KMS-11 (cell line): ENCODE measurements around the gene ERFE.

Experiments used
- H2AFZ ChIP-seq: fragments of 200-600 bp; sonication (generic); 2 replicates; pipeline ENCODE4 v1.6.1; 2016; ENCODE audit warnings: antibody characterized with exemption, mixed run types, low read depth
- H3K27ac ChIP-seq: fragments of 200-600 bp; sonication (generic); 2 replicates; pipeline ENCODE4 v1.6.1; 2016; ENCODE audit warnings: mild to moderate bottlenecking, mixed run types
- H3K27me3 ChIP-seq: fragments of 200-600 bp; sonication (generic); 2 replicates; pipeline ENCODE4 v1.6.1; 2017; ENCODE audit warnings: mild to moderate bottlenecking, low read depth, mixed run types, moderate library complexity; ENCODE audit not compliant: insufficient read depth
- H3K36me3 ChIP-seq: fragments of 200-600 bp; sonication (generic); 2 replicates; pipeline ENCODE4 v1.6.1; 2017; ENCODE audit warnings: mild to moderate bottlenecking, mixed run types; ENCODE audit not compliant: insufficient read depth
- H3K4me1 ChIP-seq: fragments of 200-600 bp; sonication (generic); 2 replicates; pipeline ENCODE4 v1.6.1; 2016; ENCODE audit warnings: mild to moderate bottlenecking, low read depth, mixed run types; ENCODE audit not compliant: poor library complexity, severe bottlenecking
- H3K4me2 ChIP-seq: fragments of 200-600 bp; sonication (generic); 2 replicates; pipeline ENCODE4 v1.7.0; 2016; ENCODE audit warnings: mild to moderate bottlenecking, mixed run types
- H3K4me3 ChIP-seq: fragments of 200-600 bp; sonication (generic); IDR thresholded peaks from 2 replicates; pipeline ENCODE4 v1.6.1; 2017; ENCODE audit warnings: low read depth, low read length, mixed read lengths; ENCODE audit not compliant: insufficient read depth
- H3K79me2 ChIP-seq: fragments of 200-600 bp; sonication (generic); 2 replicates; pipeline ENCODE4 v1.6.1; 2016; ENCODE audit warnings: low read depth, mixed run types; ENCODE audit not compliant: insufficient read depth
- H3K9ac ChIP-seq: fragments of 200-600 bp; sonication (generic); 2 replicates; pipeline ENCODE4 v1.6.1; 2016; ENCODE audit warnings: mild to moderate bottlenecking, mixed run types
- H4K20me1 ChIP-seq: fragments of 200-600 bp; sonication (generic); 2 replicates; pipeline ENCODE4 v1.6.1; 2016; ENCODE audit warnings: mild to moderate bottlenecking, mixed run types; ENCODE audit not compliant: insufficient read depth
- TF ChIP-seq, protein P1 (sequence below): fragments of 200-600 bp; sonication (generic); conservative IDR thresholded peaks from 2 replicates; pipeline ENCODE4 v1.6.1; 2017; ENCODE audit warnings: low read depth, mild to moderate bottlenecking, antibody characterized with exemption, low read length, moderate library complexity, mixed read lengths

The ERFE gene

DNA sequence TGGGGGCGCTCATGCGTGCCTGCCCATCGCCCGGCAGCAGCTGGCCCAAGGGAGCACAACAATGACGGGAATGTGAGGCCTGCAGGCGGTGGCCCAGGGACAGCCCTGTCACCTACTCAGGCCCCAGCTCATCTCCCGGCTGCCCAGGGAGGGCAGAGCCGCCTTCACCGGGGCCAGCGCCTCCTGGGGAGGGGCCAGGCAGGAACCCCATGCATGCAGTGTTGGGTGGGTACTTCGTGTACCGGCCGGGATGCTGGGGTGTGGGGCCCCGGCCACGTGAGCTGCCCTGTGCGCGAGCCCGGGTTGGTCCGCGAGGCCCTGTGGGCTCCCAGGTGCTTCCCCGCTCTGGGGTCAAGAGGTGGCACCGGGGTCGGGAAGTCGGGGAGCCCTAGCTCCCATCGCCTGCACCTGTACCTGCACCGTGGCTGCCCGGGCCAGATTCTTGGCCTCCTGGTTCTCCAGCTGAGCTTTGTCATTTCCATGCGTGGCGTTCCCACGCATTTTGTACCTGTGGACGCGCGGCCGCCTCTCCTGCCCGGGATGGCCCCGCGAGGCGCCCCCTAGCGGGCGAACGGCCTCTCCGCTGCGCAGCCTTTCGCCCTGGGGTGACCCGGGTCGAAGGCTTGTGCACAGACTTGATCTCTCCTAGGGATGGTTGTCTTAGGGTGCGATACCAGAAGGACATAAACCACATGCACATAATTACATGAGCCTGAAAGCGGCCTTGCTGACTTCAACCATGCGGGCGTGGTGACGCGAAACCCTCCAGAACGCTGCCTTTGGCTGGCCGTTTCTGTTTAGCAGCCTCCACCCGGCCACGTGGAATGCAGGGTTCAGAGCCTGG lies 19.4 kb upstream of the ERFE start:
- Histone ChIP-seq H3K27me3 (no peaks in the 10 kb centered on the region), H3K9ac (peak overlapping the region; percentile 9; the same call in 1 of the 2 replicates), H3K4me2 (peak overlapping the region; percentile 45; the same call in 1 of the 2 replicates), H3K27ac (no peak overlapping the region), H3K36me3 (no peaks in the 10 kb centered on the region), H3K4me3 (no peak overlapping the region), H3K79me2 (no peaks in the 10 kb centered on the region), H2AFZ (peak overlapping the region; percentile 64), H3K4me1 (peaks cover 4% of the 10 kb centered on the region), H4K20me1 (no peaks in the 10 kb centered on the region)
- TF ChIP-seq, protein P1, sequence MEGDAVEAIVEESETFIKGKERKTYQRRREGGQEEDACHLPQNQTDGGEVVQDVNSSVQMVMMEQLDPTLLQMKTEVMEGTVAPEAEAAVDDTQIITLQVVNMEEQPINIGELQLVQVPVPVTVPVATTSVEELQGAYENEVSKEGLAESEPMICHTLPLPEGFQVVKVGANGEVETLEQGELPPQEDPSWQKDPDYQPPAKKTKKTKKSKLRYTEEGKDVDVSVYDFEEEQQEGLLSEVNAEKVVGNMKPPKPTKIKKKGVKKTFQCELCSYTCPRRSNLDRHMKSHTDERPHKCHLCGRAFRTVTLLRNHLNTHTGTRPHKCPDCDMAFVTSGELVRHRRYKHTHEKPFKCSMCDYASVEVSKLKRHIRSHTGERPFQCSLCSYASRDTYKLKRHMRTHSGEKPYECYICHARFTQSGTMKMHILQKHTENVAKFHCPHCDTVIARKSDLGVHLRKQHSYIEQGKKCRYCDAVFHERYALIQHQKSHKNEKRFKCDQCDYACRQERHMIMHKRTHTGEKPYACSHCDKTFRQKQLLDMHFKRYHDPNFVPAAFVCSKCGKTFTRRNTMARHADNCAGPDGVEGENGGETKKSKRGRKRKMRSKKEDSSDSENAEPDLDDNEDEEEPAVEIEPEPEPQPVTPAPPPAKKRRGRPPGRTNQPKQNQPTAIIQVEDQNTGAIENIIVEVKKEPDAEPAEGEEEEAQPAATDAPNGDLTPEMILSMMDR = peak; percentile 91

DNA sequence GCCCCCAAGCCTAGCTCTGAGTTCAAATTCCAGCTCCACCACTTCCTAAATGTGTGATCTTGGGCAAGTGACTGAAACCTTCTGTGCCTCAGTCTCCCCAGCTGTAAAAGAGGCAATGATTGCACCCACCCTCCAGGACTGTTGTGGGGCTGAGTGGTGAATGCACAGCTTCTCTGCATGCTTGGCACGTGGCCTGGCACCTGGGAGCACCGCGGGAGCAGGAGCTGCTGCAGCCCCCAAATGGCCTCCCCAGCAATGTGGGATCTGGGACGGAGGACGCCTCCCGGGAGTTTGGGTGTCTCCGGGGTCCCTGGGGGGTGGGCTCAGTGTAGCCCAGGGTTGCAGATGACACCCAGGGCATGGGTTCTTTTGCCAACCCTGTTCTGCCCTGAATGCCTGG lies 18.7 kb upstream of the ERFE start:
- Histone ChIP-seq H3K4me3 (no peak overlapping the region), H2AFZ (peak overlapping the region; percentile 64), H3K4me1 (peaks cover 4% of the 10 kb centered on the region), H3K36me3 (no peaks in the 10 kb centered on the region), H4K20me1 (no peaks in the 10 kb centered on the region), H3K27ac (no peak overlapping the region), H3K9ac (peak overlapping the region; percentile 9; the same call in 1 of the 2 replicates), H3K79me2 (no peaks in the 10 kb centered on the region), H3K4me2 (peak overlapping the region; percentile 45; the same call in 1 of the 2 replicates), H3K27me3 (no peaks in the 10 kb centered on the region)
- TF ChIP-seq, protein P1 = no peak

DNA sequence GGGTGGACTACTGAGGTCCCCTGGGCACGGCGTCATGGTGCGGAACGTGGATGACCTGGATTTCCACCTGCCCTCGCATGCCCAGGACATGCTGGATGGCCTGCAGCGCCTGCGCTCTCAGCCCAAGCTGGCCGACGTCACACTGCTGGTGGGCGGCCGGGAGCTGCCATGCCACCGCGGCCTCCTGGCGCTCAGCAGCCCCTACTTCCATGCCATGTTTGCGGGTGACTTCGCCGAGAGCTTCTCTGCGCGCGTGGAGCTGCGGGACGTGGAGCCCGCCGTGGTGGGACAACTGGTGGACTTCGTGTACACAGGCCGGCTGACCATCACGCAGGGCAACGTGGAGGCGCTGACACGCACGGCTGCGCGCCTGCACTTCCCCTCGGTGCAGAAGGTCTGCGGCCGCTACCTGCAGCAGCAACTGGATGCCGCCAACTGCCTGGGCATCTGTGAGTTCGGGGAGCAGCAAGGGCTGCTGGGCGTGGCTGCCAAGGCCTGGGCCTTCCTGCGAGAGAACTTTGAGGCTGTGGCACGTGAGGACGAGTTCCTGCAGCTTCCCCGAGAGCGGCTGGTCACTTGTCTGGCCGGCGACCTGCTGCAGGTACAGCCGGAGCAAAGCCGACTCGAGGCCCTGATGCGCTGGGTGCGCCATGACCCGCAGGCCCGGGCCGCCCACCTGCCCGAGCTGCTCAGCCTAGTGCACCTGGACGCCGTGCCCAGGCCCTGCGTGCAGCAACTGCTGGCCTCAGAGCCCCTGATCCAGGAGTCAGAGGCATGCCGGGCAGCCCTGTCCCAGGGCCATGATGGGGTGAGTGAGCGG lies 17.8 kb upstream of the ERFE start:
- Histone ChIP-seq H3K4me1 (peaks cover 4% of the 10 kb centered on the region), H2AFZ (no peak overlapping the region), H4K20me1 (no peaks in the 10 kb centered on the region), H3K4me3 (no peak overlapping the region), H3K79me2 (no peaks in the 10 kb centered on the region), H3K36me3 (no peaks in the 10 kb centered on the region), H3K9ac (no peak overlapping the region), H3K27me3 (no peaks in the 10 kb centered on the region), H3K27ac (no peak overlapping the region), H3K4me2 (no peak overlapping the region)
- TF ChIP-seq, protein P1 = no peak

DNA sequence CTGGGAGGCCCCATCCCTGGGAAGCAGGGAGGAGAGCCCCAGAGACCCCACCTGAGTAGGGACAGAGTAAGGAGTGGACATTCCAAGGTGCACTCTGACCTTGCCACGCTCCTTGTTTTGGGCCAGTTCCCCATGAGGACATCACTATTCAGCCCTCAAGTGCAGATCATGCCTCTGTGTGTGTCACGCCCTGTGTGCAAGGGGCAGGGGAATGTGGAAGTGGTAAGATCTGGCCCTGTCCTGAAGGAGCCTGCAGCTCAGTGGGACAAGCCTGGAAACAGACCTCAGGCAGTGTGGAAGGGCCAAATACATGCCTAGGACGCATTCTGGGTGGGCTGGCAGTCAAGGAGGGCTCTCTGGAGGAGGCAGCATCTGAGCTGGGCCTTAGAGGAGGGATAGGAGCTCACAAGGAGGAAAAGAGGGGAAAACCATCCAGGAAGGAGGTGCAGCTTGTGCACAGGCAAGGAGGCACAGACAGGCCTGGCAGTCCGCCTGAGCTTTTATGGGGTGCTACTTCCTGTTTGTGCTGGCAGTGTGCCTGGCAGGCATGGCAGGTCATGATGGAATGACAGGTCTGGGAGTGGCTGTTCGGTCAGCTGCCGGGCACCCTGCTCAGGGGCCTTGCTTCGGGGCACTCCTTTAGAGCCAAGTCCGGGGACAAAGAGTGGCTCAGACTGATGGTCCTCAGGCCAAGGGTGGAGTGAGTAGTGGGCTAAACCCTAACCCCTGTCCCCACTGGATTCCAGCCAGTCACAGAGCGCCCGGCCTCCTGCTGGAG lies 17.0 kb upstream of the ERFE start:
- TF ChIP-seq, protein P1 = no peak
- Histone ChIP-seq H2AFZ (no peak overlapping the region), H4K20me1 (no peaks in the 10 kb centered on the region), H3K4me3 (no peak overlapping the region), H3K79me2 (no peaks in the 10 kb centered on the region), H3K36me3 (no peaks in the 10 kb centered on the region), H3K27ac (no peak overlapping the region), H3K4me1 (peaks cover 4% of the 10 kb centered on the region), H3K27me3 (no peaks in the 10 kb centered on the region), H3K4me2 (no peak overlapping the region), H3K9ac (no peak overlapping the region)
